ENCODE results near the gene CCM2.

CCM2 gene

DNA sequence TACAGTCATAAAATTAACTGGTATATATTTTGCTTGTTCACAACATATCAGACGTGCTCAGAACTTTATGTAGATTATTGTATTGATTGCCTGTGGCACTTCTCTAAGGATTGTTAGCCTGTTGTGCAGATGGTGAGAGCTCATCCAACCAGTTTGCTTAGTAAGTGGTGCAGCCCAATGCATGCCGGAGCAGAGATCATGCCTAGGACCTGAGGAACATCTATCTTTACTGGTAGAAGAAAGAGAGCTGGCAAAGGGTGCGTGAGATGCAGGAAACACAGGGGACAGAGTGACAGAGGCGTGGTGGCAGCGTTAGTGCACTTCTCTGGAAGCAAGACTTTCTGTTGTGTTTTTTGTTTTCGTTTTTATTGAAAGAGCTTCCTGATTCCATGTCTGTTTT is 35.9 kb downstream of the CCM2 start:
- DNase-seq = no peak

DNA sequence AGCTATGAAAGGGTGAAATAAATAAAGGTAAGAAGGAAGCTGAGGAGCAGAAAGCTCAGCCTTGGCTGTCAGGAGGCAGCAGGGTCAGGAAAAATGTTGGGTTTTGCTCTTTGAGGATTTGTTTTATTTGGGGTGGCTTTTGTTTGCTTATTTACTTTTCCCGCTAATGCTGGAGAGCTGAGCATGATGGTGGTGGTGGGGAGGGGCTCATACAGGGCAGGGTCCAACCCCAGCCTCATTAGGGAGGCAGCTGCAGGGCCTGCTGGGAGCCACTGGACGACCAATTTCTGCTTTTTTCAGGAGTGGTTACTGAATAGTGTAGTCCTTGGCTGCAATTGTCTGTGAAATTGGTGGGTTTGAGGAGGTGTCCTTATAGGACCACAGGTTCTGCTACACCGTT is 36.3 kb downstream of the CCM2 start:
- DNase-seq = no peak

DNA sequence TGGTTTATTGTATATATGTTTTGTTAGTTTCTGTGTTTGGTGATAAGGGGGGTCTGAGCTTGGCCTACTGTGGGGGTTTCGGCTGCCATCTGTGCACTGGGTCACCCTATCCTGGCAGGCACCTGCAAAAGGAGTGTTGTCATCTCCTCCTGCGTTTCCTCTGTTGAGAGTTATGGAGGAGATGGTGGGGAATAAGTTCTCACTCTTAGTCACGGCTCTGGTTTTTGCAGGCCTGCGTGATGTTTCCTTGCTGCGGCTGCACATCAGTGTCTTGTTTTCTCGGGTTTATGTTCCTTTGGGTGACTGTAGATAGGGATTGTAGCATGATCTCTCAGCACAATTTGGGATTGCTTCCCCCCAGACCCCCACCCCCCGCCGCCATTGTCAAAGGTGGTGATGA is 36.8 kb downstream of the CCM2 start:
- DNase-seq = no peak

DNA sequence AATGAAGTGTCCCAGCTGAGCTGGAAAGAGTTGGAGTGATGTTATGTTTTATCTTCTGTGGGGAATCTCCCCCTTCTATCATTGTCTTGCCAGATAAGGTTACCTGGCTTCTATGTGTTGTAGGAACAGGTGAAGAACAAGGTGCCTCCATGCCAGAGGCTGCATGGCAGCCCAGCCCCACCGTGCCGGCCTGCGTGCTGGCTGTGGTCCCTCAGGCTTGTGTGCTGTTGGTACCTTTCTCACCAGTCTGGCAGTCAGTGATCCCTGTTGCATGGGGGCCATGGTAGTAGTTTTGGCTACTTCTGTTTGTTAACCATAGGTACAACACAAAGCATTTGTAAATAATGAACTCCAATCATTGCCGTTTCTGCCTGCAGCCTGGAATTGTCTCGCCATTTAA is 37.9 kb downstream of the CCM2 start:
- DNase-seq = no peak

DNA sequence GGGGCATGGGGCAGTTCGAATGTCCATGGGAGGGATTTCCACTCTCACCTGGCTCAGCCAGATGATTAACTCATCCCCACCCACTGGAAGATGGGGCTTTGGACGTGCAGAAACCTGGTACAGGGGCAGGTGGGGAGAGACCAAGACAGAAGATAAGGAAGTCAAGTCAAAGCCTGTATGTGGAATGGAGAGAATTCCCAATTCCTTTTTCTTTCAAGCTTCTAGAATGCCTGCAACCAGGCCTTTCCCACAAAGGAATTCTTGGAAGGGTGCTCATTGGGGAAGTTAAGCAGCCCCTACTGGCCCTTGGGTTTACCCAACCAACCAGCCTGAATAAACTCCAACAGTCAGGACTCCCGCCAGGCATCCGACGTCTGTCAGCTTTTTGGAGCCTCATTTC is 39.1 kb downstream of the CCM2 start:
- DNase-seq = no peak

DNA sequence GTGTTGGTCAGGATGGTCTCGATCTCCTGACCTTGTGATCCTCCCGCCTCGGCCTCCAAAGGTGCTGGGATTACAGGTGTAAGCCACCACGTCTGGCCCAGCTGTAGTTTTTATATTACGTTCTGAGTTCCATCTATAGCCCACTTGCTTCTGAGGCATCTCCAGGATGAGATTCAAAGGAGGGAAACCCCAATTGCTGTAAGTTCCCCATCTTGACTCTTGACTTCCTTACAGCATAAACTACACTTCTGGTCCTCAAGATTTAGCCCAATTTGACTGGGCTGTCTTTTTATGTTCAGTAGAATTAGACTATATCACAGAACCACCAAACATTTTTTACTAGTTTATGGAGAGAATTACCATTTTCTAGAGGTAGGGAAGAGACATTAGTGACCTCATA is 44.3 kb downstream of the CCM2 start:
- no peak for DNase-seq

DNA sequence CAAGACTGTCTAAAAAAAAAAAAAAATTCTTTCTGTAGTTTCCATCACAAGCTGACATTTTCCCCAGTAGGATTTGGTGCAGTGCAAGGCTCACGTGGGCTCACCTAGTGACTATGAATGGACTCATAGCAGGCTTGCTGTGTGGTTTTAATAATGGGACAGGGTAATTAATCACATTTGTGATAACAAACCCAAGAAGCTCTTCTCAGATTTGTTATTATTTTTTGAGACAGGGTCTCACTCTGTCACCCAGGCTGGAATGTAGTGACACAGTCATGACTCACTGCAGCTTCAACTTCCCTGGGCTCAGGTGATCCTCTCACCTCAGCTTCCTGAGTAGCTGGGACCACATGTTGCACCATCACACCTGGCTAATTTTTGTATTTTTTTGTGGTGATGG is 48.7 kb downstream of the CCM2 start:
- no peak for DNase-seq

DNA sequence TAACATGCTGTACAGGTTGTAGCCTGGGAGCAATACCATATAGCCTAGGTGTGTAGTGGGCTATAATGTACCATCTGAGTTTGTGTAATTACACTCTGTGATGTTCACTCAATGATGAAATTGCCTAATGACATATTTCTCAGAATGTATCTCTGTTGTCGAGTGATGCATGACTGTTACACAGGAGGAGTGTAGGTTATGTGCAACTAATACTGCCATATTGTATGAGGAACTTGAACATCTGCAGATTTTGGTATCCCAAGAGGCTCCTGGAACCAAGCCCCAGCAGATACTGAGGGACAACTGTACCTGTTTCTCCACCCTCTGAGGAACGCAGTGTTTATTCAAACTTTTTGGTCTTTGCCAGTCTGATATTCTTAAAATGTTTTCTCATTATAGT is 50.2 kb downstream of the CCM2 start:
- no peak for DNase-seq

DNA sequence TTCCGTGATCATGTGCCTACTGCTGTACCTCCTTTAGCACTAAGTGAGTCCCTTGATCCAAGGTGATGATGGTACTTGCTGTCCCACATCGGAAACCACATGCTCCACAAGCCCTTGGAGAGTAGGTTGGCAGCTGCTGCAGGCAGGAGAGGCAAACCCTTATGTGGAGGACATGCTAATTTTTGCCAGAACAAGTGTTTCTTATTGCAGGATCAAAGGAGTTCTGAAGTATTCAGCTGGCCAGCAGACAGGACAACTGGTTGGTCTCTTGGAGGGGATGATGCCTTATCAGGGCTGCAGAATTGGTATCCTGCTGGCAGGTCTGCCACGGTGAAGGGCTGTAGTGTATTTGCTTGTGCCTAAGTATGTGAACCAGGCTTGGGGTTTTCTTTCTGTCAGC is 52.0 kb downstream of the CCM2 start:
- no peak for DNase-seq

DNA sequence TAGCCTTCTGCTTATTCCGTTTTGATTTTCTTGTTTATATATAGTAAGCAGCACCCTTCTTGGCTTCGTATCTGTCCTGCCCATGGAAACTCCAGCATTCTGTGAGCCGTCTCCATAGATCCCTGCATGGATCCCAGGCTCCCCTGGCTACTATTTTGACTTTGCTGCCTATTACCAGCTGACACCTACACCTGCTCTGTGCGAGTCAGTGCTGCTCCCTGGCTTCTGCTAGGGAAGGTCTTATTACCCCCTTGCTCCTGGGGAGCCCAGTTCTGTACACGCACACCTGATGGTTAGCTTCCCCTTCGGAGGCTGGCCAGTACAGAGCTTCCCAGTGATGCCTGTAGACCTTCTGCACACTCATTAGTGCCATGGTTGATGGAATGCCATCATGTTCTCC is 53.4 kb downstream of the CCM2 start:
- no peak for DNase-seq

DNA sequence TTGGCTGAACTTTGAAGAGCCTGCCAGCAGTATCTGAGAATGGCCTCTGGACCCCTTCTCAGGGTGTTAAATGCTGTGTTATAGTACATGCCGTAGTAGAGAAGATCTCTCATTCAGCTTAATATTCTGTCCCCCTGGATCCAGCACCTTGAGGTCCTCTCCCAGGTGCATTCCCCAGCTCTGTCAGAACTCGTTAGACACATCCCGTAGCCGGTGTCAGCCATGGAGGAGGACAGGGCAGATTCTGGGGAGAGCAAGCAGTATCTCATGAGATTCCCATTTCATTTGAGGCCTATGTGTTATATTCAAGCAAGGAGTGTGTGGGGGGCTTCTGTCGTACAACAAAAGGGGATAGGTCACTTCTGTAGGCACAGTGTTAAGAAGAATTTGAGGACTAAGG is 53.9 kb downstream of the CCM2 start:
- no peak for DNase-seq

DNA sequence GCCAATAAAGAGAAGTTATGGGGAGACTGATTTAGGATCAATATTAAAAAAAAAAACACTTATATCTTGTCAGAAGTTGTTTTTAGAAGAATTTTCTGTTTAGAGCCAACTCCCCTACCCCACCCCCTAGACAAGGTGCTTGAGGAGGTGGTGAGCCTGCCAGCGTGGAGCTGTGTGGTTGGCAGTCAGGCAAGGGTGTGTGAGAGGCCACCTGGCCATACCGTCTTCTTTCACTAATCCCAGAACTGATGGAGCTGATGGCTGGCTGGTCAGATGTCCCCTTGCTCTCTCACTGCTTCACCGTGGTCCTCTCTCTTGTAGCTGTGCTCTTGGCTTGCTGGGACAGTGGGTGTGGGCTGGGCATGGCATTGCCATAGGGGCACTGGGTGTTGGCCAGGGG is 54.4 kb downstream of the CCM2 start:
- no peak for DNase-seq

DNA sequence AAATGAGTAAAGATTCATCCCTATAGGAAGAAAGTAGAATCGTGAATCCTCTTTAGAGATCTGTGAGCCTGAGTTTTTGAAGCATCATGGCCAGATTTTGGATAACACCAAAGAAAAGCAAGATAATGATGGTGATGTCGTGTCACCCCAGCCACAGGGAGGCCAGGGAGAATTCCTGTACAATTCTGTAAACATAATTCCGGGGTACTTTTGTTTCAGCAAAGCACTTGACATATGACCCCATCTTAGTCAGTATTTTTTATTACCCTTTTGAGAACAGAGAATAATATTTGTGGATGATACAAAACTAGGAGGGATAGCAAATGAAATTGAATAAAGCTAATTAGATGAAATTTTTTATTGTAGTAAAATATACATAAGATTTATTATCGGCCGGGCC is 55.0 kb downstream of the CCM2 start:
- DNase-seq = no peak

DNA sequence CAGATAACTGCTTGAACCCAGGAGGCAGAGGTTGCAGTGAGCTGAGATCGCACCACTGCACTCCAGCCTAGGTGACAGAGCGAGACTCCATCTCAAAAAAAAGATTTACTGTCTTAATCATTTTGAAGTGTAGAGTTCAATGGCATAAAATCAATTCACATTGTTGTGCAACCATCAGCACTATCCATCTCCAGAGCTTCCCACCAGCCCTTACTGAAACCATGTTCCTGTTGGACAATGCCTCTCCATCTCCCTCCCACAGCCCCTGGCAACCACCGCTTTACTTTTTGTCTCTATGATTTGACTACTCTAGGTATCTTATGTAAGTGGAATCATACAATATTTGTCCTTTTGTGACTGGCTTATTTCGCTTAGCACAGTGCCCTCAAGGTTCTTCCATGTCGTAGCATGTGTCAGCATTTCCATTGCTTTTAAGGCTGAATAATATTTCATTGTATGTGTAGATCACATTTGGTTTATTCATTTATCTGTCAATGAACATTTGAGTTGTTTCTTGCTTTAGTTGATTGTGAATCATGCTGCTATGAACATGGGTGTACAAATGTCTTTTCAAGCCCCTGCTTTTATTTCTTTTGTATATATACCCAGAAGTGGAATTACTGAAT is 55.7 kb downstream of the CCM2 start:
- no peak for DNase-seq

DNA sequence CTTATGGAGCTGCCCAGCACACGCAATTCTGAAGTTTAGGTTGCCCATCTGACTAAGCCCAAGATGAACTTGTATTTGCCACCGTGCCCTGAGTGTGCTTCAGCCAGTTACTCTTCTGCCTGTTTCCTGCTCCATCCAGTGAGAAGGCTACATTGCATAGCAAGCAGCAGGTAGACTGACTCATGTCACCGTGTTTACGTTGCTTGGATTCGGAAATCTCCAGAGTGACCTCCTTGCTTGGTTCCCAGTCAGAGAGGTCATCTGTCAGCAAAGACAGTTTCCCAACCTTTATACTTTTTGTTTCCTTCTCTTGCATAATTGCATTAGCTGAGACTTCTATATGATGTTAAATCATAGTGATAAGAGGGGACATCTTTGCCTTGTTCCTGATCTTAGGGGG is 57.9 kb downstream of the CCM2 start:
- no peak for DNase-seq

DNA sequence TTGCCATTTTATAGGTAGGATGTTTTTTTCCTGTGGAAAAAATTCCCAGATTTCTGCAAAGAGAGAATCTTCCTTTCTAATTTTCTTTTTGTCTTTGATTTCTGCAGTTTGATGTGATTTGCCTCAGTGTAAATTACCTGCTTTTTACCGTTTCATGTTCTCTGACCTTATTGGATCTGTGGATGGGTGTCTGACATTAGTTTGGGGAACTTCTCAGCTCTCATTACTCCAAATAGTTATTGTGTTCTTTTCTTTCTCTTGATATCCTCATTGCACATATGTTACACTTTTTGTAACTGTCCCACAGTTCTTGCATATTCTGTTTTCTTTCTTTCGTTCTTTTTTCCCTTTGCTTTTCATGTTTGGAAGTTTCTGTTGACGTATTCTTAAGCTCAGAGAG is 60.3 kb downstream of the CCM2 start:
- no peak for DNase-seq

DNA sequence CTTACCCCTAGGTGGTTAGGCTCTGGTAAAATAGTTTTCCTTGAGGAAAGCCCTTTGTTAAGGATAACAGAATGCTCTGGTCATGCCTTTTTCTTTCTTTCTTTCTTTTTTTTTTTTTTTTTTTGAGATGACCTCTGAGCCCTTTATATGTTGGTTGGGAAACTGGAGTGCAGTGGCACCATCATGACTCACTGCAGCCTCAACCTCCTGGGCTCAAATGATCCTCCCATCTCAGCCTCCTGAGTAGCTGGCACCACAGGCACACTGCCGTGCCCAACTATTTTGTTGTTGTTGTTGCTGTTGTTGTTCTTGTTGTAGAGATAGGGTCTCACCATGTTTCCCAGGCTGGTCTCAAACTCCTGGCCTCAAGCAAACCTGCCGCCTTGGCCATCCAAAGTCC is 61.4 kb downstream of the CCM2 start:
- no peak for DNase-seq

DNA sequence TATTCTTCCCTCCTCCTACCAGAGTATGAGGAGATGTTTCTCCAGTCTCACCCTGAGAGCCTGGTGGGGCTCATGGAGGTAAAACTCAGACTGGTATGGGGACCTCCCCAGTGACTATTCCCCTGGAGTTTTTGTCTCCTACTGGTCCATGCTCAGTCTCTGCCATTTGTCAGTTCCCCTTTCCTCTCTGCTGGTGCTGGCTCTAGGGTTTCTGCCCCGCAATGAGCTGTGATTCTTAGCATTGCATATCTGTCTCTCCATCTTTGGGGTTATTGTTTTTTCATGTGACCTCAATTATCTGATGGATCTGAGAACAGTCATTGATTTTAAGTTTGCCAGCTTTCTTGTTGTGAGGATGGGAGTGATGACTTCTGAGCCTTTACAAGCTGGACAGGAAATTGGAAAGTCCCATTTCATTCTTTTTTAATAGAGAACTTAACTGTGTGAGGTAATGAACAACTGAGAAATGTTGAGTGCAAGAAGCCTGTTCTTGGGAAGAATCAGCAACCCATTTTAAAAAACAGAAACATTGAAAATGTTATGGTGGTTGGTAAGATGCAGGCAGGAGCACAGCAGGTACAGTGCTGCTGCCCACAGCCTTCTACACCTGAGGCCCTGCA is 61.9 kb downstream of the CCM2 start:
- no peak for DNase-seq

DNA sequence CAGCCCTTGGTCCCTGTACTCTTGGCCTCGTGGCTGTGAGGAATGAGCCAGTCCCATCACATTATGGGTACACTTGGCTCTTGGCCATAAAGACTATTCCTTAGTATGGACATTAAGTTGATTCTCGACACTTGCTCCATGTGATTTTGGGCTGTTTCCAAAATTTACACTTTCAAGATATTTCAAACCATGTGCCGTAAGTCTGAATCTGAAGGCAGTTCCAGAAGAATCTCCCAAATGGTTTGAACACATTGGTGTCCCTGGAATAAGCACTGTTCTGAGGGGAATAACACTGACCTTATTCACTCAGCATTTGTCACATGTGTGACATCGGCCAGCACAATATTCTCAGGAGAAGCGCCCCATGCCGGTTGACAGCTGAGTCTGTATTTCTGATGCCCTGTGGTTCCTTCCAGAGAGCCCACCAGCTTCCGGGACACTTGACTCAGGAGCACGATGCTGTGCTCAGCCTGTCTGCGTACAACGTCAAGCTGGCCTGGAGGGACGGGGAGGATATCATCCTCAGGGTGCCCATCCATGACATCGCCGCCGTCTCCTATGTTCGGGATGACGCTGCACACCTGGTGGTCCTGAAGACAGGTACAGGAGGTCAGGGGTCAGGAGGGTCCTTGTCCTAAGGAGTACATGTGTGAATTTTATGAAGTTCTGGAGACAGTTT is 64.2 kb downstream of the CCM2 start:
- DNase-seq = no peak

DNA sequence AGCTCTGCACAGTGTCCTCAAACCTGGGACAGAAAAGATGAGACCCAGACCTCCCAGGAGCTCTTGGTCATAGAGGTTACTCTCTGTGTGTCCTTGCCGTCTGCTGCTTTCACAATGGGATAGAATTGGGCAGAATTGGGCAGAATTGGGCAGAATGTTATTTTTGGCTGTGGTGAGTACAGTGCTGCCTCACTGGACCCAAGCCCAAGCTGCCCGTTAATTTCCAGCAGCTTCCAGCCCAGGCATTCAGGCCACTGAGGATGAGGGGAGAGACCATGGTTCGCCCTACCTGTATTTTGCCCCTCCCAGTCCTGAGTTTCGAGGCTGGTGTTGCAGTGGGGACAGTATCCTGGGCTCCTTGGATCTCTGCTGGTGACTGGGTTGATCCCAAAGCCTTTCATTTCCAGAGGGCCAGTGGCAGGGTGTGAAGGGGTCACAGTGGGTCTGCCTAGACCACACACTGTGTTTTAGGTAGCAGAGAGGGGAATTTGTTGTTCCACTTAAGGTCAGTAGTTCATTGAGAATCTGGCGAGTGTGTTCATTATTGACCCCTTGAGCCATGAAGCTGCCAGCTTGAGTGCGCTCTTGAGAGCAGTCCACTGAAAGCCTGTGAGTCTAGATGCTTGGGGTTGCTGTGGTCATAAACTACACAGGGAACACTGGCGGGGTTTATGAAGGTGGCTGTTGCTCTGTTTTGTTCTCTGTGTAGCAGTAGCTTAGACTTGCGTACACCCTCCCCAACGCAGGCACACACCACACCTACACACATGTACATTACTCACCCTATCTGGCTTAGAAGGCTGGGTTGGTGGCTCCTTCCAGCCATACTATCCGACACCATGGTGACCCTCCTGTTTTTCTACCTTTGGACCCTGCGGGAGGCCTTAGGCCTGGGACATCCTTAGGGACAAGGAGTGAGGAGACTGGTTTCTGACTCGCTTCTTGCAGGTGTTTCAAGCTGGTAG is 65.3 kb downstream of the CCM2 start:
- no peak for DNase-seq

DNA sequence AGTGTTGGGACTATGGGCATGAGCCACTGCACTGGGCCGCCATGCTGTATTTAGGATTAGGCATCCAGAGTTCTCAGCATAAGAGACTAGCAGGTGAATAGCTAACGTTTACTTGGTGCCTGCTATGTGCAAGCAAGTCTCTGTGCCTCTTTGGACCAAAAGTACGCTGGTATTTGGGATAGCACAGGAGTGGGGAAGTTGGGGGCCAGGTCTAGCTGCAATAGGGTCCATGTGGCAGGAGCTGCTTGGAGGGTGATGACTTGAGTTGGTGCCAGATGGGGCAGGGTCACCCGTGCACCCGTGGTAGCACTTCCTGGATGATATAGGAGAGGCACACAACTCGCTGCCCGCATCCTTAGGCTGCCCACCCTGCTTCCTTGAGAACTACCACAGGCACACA is 66.4 kb downstream of the CCM2 start:
- DNase-seq = no peak

DNA sequence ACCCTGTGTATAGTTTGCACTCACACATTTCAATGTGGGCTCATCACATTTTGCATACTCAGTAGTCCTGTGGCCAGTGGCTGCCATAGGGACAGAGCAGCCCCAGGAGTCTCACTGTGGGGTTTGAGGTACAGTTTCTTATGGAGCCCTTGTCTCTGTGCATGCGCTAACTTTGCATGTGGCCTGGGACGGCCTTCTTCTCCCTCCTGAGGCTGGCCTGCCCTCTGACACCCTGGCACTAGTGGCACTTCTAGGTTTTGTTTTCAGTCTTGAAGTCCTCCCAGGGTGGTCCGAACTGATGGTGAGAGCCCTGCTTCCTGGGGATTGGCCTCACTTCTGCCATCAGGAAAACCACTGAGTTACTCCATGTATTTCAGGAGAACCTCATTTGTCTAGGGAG is 67.6 kb downstream of the CCM2 start:
- no peak for DNase-seq

DNA sequence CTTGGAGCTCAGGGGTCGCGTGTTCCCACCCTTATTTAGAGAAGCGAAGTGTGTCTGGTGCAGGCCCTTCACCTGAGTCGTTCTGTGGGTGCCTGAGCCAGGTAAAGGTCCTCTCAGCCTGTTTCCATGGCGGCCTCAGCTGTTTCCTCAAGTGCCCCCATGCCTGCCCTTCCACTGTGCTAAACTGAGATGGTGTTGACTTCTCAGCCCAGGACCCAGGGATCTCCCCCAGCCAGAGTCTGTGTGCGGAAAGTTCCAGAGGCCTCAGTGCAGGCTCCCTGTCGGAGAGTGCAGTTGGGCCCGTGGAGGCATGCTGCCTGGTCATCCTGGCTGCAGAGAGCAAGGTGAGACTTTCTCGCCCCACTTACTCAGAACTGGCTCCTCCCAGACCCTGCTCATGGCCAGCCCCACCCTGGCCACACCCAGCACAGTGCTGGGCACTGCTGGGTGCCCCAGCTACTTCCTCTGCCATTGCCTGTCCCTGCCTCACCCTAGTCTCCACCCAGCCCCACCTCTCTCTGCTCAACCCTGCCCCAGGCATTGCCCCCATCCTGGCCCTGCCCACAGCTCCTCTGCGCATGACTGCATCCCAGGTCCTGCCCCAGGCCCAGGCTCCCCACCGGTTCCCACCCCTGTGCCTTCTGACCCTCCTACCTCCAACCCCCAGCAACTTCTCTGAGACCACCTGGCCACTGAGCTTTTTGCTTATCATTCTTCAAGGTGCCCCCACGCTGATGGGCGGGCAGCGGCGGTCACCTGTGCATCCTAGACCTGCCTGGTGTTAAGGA is 68.4 kb downstream of the CCM2 start:
- DNase-seq = no peak

Data from effector CD4-positive, alpha-beta T cell (primary cell).